Activated CD4-positive, alpha-beta T cell treated with anti-CD3 and anti-CD28 coated beads, Interleukin-2, amount 10 ng/mL, durations not matched to agents 7 days and 5 days (primary cell): ENCODE results near the gene CTIF. TPM values are rescaled to one million over a fixed set of nuclear protein-coding genes. Genes with fewer than 3 reads are reported as not detected.
"Not testable (repeated sequence)": the region's sequence is repeated elsewhere in the genome, so short reads cannot be mapped to it uniquely, and the experiment has no call there.

ENCODE experiments used
- CTCF ChIA-PET: fragments of 350-600 bp; sonication (Branson Sonifier 250); formaldehyde crosslinking; loops from one replicate; lab custom pipeline; 2021; ENCODE audit warnings: antibody characterized with exemption; lab: Charles Lee
- POLR2A ChIA-PET: fragments of 350-600 bp; sonication (Branson Sonifier 250); formaldehyde crosslinking; loops from one replicate; lab custom pipeline; 2021; ENCODE audit warnings: antibody characterized with exemption; lab: Charles Lee
- DNase-seq: peaks from one replicate; pipeline ENCODE4 v3.0.0-alpha.2; 2020
- H3K27ac Mint-ChIP-seq: one replicate; pipeline ENCODE4 v1.8.0; 2021; ENCODE audit warnings: mild to moderate bottlenecking, moderate library complexity, mixed read lengths
- H3K27me3 Mint-ChIP-seq: one replicate; pipeline ENCODE4 v1.8.0; 2021; ENCODE audit warnings: mixed read lengths
- H3K36me3 Mint-ChIP-seq: one replicate; pipeline ENCODE4 v1.8.0; 2021; ENCODE audit warnings: low read depth, mixed read lengths
- H3K4me1 Mint-ChIP-seq: one replicate; pipeline ENCODE4 v1.8.0; 2021; ENCODE audit warnings: mixed read lengths
- H3K4me3 Mint-ChIP-seq: one replicate; pipeline ENCODE4 v1.8.0; 2021; ENCODE audit warnings: mild to moderate bottlenecking, moderate library complexity, mixed read lengths
- H3K9me3 Mint-ChIP-seq: one replicate; pipeline ENCODE4 v1.8.0; 2021; ENCODE audit warnings: mixed read lengths
- total RNA-seq, 2 experiments: library from RNA; stranded (reverse); gene quantifications; one replicate each; pipeline ENCODE4 v1.2.3, GENCODE V29; 2021

Gene CTIF
- total RNA-seq, result 1 to 10 TPM; 1.5 to 2.7 TPM

DNA sequence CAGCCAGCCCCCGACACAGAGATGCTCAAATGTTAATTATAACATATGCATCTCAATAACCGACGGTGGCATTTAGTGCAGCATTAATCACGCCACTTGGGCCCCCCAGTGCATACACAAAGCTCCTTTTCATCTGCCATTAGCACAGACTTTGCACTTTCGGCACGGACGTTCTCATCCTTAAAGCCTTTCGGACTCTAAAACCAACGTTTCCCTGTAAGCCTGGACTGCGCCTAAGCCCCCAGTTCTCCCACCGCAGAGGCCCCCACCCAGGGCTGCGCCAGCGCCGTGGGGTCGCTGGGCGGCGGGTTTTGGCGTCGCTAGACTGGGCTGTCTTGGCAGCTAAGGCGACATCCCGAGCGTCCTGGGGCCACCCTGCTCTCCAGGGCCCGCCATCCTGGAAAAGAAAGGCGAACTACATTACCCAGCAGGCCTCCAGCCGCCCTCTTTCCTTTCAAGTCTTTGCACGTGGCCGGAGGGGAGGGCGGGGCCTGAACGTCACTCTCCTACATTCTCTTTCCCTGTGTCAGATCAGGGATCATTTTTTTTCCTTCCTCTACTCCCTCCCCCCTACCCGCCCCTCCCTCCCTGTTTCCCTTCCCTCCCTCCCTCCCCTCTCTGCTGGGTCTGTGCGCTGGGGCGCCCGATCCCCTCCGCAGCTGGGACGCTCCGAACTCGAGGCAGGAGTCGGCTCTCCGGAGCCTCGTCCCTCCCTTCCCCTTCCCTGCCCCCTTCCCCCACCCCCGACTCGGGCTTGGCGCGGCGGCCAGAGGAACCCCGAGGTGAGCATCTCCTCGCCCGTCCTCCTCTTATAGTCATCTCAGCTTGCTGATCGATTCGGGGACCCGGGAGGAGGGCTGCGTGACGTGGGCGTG, at the start of gene CTIF:
Gene CTIF (plus strand): TSS at position 501 of the 875 bp plus-strand sequence. CDS start 80,535 bp downstream, outside the sequence.
- CTCF ChIA-PET, result no interaction called here

DNA sequence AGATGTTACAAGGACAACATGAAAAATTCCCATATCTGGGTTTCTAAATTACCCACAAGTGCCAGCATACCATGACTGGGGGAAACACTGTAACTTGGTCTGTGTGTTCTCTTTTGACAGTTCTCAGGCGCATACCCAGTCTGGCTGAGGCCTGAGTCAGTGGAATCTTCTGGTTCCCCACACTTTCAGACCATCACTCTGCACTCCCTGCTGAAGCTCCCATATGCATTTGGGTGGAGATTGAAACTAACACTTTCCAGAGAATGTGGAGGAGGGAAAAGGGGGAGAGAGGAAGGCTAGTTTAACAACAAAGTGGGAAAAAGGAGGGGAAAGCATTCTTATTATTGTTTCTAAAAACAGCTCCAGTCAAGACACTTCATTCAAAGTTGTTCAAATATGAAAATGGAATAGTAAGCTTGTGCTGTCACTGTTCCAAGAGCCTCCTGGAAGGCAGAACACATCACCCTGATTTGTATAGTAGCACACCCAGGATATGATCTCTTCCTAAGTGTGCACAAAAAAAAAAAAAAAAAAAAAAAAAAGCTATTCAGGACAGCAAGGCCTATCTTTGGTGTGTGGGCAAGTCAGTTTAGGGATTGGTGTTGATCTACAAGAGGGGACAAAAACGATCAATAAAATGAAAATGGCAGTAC, 48.1 kb upstream of the CTIF start:
- POLR2A ChIA-PET, result no interaction called here
- Mint-ChIP-seq H3K4me1 (no peaks in the 10 kb centered on the region), H3K27ac (no peak overlapping the region), H3K36me3 (no peaks in the 10 kb centered on the region), H3K27me3 (peaks cover 13% of the 10 kb centered on the region), H3K4me3 (no peak overlapping the region), H3K9me3 (no peaks in the 10 kb centered on the region)
- no peak for DNase-seq
- CTCF ChIA-PET, result no interaction called here

More for the DNA sequence above, at the start of gene CTIF:
- peaks cover 26% of the 10 kb centered on the region for H3K27me3 Mint-ChIP-seq
- POLR2A ChIA-PET, result no interaction called here
- H3K4me3 Mint-ChIP-seq, result peak within 1 kb of the TSS; percentile 87
- peak within 1 kb of the TSS; percentile 36 for H3K27ac Mint-ChIP-seq
- no peaks in the 10 kb centered on the region for H3K36me3 Mint-ChIP-seq
- no peaks in the 10 kb centered on the region for H3K9me3 Mint-ChIP-seq
- DNase-seq, result peak; percentile 77
- H3K4me1 Mint-ChIP-seq, result peaks cover 33% of the 10 kb centered on the region

DNA sequence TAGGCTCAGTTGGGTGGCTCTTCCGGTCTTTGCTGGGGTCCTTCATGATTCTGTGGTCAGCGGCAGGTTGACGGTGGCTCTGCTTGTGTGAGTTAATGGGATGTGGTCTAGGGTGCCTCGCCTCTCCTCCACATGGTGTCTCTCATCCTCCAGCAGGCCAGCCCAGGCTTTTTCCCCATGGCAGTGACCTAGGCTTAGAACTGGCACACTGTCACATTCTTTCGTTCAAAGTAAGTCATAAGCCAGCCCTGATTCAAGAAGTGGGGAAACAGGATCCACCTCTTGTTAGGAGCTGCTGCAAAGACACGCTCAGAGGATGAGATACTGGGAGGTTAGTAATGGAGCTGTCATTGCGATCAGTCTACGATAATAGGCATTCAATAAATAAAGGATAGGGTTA, 46.0 kb upstream of the CTIF start:
- ChIA-PET POLR2A (no interaction called here), CTCF (no interaction called here)
- Mint-ChIP-seq H3K4me3 (no peak overlapping the region), H3K36me3 (no peaks in the 10 kb centered on the region), H3K27ac (no peak overlapping the region), H3K4me1 (no peaks in the 10 kb centered on the region), H3K9me3 (no peaks in the 10 kb centered on the region), H3K27me3 (peaks cover 27% of the 10 kb centered on the region)
- DNase-seq, result no peak

DNA sequence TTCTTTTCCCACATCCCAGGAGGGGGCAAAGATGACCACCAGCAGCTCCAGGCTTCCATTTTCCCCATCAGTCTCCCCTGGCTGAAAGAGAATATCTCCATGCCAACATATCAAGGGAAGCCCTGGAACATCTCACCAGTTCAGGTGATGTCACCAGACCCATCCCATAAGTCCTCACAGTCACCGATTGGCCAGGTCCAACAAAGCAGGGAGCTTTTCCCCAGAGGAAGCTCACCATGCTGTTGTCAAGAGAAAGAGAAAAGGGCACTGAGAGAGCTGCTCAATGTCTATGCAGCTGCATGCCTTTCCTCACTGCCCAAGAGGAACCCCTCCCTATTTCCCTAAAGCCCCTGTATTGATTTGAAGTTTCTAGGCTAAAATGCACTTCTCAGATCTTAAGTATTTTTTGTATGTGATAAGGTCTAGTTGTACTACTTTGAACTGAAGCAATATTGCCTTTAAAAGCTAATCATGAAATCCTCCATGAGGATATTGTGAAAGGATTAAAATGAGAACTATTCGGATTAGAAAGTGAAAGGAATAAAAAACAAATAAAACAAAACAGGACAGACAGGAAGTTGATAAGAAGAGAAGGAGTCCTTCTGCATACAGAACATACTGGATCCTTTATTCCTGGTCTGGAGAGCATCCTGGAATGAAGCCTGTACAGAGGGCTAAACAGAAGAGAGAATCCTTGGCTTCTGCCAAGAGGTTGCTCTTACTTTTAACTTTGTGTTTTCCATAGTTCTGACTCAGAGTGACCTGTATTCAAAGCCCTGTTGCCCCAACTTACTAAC, 45.2 kb upstream of the CTIF start:
- Mint-ChIP-seq H3K27ac (no peak overlapping the region), H3K4me3 (no peak overlapping the region), H3K27me3 (peaks cover 32% of the 10 kb centered on the region), H3K4me1 (no peaks in the 10 kb centered on the region), H3K9me3 (no peaks in the 10 kb centered on the region), H3K36me3 (no peaks in the 10 kb centered on the region)
- ChIA-PET CTCF (no interaction called here), POLR2A (no interaction called here)
- DNase-seq, result no peak

DNA sequence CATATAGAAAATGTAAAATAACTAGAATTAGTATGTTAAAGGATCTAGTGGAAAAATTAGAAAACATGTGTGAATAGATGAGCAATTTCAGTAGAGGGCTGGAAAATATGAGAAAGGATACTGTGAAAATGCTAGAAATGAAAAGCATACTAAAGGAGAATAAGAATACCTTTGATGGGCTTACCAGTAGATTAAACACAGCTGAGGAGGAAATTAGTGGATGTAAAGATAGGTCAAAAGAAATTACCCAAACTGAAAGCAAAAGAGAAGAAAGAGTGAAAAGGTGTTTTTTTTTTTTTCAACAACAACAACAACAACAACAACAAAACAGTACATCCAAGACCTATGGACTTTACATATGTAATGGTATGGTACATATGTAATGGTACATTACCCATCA, 41.0 kb upstream of the CTIF start:
- H3K4me3 Mint-ChIP-seq, result no peak overlapping the region
- peaks cover 37% of the 10 kb centered on the region for H3K27me3 Mint-ChIP-seq
- CTCF ChIA-PET, result no interaction called here
- no peak for DNase-seq
- no peaks in the 10 kb centered on the region for H3K9me3 Mint-ChIP-seq
- H3K27ac Mint-ChIP-seq, result no peak overlapping the region
- no peaks in the 10 kb centered on the region for H3K36me3 Mint-ChIP-seq
- no peaks in the 10 kb centered on the region for H3K4me1 Mint-ChIP-seq
- POLR2A ChIA-PET, result no interaction called here

DNA sequence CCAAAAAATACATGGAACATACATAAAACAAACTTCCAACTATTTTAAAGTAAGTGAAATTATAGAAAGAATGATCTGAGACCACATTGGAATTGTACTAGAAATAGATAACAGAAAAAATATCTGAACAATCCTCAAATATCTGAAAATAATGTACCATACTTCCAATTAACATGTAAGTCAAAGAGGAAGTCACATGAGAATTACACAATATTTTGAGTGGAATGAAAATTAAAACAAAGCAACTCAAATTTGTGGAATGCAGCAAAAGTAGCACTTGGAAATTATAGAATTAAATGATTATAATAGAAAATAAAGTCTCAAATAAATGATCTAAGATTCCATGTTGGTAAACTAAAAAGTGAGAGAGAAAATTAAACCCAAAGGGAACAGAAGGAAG, 38.3 kb upstream of the CTIF start:
- Mint-ChIP-seq H3K36me3 (no peaks in the 10 kb centered on the region), H3K27ac (no peak overlapping the region), H3K9me3 (peaks cover 6% of the 10 kb centered on the region), H3K4me1 (no peaks in the 10 kb centered on the region), H3K4me3 (no peak overlapping the region), H3K27me3 (peaks cover 46% of the 10 kb centered on the region)
- DNase-seq, result no peak
- POLR2A ChIA-PET, result no interaction called here
- CTCF ChIA-PET, result no interaction called here

DNA sequence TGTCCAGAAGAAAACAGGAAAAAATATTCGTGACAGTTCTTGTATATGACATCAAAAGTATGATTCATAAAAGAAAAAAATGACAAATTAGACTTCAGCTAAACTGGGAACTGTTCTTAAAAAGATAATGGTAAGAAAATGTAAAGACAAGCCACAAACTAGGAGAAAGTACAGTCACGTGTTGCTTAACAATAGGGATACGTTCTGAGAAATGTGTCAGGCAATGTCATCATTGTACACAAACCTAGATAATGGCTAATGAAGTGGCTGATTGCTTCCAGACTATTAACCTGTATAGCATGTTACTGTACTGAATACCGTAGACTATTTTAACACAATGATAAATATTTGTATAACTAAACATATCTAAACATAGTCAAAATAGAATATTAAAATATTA, 35.9 kb upstream of the CTIF start:
- ChIA-PET CTCF (interaction anchor here (0.5 to 0.7 kb wide), 2 partner anchors 327 to 1116 kb away, joined by 3 read pairs; no protein-coding TSS in a partner anchor), POLR2A (no interaction called here)
- Mint-ChIP-seq H3K4me1 (no peaks in the 10 kb centered on the region), H3K9me3 (peaks cover 21% of the 10 kb centered on the region), H3K4me3 (no peak overlapping the region), H3K27me3 (peaks cover 50% of the 10 kb centered on the region), H3K27ac (no peak overlapping the region), H3K36me3 (no peaks in the 10 kb centered on the region)
- DNase-seq, result no peak

DNA sequence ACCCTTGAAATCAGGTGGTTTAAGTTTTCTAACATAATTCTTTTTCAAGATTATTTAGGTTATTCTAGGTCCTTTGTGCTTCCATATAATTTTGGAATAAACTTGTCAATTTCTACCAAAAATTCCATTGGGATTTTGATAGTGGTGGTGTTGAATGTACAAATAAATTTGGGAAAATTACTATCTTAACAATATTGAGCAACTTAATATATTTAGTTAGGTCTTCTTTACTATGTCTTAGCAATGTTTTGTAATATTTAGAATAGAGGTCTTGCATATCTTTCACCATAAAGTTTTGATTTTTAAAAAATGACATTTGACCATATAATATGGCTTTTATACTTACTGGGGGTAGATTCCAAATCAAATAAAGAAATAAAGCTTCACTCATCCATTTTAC, 34.0 kb upstream of the CTIF start:
- H3K36me3 Mint-ChIP-seq, result no peaks in the 10 kb centered on the region
- peaks cover 21% of the 10 kb centered on the region for H3K9me3 Mint-ChIP-seq
- H3K27ac Mint-ChIP-seq, result no peak overlapping the region
- DNase-seq, result no peak
- ChIA-PET CTCF (no interaction called here), POLR2A (no interaction called here)
- H3K4me3 Mint-ChIP-seq, result no peak overlapping the region
- peaks cover 49% of the 10 kb centered on the region for H3K27me3 Mint-ChIP-seq
- H3K4me1 Mint-ChIP-seq, result no peaks in the 10 kb centered on the region

DNA sequence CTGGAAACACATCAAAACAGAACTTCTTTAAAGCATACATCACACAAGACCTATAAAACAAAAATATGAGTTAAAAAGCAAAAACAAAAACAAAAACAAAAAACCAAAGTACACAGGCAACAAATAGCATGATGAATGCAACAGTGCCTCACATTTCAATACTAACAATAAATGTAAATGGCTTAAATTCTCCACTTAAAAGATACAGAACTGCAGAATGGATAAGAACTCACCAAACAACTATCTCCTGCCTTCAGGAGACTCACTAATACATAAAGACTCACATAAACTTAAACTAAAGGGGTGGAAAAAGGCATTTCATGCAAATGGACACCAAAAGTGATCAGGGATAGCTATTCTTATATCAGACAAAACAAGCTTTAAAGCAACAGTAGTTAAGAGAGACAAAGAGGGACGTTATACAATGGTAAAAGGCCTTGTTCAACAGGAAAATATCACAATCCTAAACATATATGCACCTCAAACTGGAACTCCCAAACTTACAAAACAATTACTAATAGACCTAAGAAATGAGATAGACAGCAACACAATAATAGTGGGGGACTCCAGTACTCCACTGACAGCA, 31.8 kb upstream of the CTIF start:
- CTCF ChIA-PET, H3K36me3 Mint-ChIP-seq, H3K4me1 Mint-ChIP-seq, H3K27ac Mint-ChIP-seq, DNase-seq, H3K4me3 Mint-ChIP-seq, POLR2A ChIA-PET: not testable (repeated sequence)
- Mint-ChIP-seq H3K9me3 (peaks cover 21% of the 10 kb centered on the region), H3K27me3 (peaks cover 37% of the 10 kb centered on the region)

DNA sequence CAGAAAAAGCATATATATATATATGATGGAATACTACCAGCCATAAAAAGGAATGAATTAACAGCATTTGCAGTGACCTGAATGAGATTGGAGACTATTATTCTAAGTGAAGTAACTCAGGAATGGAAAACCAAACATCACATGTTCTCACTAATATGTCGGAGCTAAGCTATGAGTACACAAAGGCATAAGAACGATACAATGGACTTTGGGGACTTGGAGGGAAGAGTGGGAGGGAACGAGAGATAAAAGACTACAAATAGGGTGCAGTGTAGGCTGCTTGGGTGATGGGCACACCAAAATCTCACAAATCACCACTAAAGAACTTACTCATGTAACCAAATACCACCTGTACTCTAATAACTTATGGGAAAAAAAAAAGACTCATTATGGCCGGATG, 26.3 kb upstream of the CTIF start:
- H3K36me3 Mint-ChIP-seq, H3K4me1 Mint-ChIP-seq, H3K27ac Mint-ChIP-seq, POLR2A ChIA-PET, CTCF ChIA-PET, DNase-seq, H3K9me3 Mint-ChIP-seq, H3K4me3 Mint-ChIP-seq: not testable (repeated sequence)
- H3K27me3 Mint-ChIP-seq, result peaks cover 15% of the 10 kb centered on the region

DNA sequence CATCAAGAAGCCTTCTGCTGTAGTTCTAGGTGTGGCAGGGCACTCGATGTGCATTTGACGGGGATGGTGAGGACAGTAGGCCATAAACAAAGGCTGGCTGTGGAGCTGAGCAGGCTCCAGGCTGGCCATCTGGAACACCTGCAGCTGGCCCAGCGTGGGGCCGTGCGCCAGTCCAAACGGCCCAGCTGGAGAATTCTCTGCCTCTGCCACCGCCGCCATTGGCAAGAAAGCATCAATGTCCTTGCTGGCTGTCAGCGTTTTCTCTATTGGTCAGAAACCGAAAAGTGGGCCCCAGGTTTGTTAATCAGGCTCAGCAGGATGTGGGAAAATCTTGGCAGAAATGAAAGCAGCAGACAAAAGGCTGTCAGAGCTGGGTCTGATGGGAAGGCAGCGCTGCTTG, 24.0 kb upstream of the CTIF start:
- H3K9me3 Mint-ChIP-seq, result no peaks in the 10 kb centered on the region
- no peak overlapping the region for H3K4me3 Mint-ChIP-seq
- ChIA-PET POLR2A (no interaction called here), CTCF (no interaction called here)
- H3K27me3 Mint-ChIP-seq, result peaks cover 13% of the 10 kb centered on the region
- H3K4me1 Mint-ChIP-seq, result no peaks in the 10 kb centered on the region
- H3K36me3 Mint-ChIP-seq, result no peaks in the 10 kb centered on the region
- no peak overlapping the region for H3K27ac Mint-ChIP-seq
- DNase-seq, result no peak

DNA sequence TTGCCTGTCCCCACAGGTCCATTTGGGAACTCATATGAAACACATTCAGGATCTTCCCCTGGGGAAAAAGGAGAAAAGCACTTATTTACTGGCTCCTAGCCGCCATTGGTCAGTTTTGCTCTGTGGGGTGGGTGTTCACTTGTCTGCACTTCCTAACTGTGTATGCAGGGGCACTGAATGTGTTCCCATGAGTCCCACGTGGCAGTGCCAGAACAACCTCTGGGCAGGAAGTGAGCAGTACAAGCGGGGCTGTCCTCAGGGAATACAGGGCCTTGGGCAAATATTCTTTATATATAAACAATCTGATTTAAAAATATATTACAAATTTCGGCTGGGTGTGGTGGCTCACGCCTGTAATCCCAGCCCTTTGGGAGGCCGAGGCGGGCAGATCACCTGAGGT, 21.8 kb upstream of the CTIF start:
- no peaks in the 10 kb centered on the region for H3K9me3 Mint-ChIP-seq
- peaks cover 23% of the 10 kb centered on the region for H3K27me3 Mint-ChIP-seq
- H3K4me3 Mint-ChIP-seq, result no peak overlapping the region
- H3K27ac Mint-ChIP-seq, result no peak overlapping the region
- POLR2A ChIA-PET, result no interaction called here
- CTCF ChIA-PET, result interaction anchor here (0.7 kb wide), 1 partner anchor 90 kb away, joined by 3 read pairs; no protein-coding TSS in a partner anchor
- H3K36me3 Mint-ChIP-seq, result no peaks in the 10 kb centered on the region
- DNase-seq, result no peak
- no peaks in the 10 kb centered on the region for H3K4me1 Mint-ChIP-seq
